ENCODE data around the gene TMEM212. TPM values are rescaled to one million over a fixed set of nuclear protein-coding genes. Genes with fewer than 3 reads are reported as not detected.

The TMEM212 gene
- polyA plus RNA-seq, 1 donor (not counting 4 experiments of a cell fraction or from before 2014, with no cell fraction given) = not detected

- H3K79me2 ChIP-seq (ENCODE audit: control insufficient read depth, insufficient read depth, low read length) = no peaks in the 10 kb centered on the region
- no peak overlapping the region for H3K9ac ChIP-seq (ENCODE audit: control insufficient read depth, extremely low read depth, insufficient read depth, low read length)
- dilution Hi-C loops (cut with MboI; ENCODE audit: extremely low pct_ligation_motif_present, low sequenced_read_pairs) = no loop called here
- no peak overlapping the region for H3K4me2 ChIP-seq (ENCODE audit: control insufficient read depth, extremely low read depth, insufficient read depth, low read depth, low read length)
- H3K4me1 ChIP-seq (ENCODE audit: control insufficient read depth, extremely low read depth, insufficient read depth, low read length) = no peaks in the 10 kb centered on the region
- no peaks in the 10 kb centered on the region for H3K9me1 ChIP-seq (ENCODE audit: control insufficient read depth, extremely low read depth, insufficient read depth, low read length)
- no peak overlapping the region for H3K4me3 ChIP-seq (ENCODE audit: control insufficient read depth in 2 of 3, extremely low read depth in 1 of 3, insufficient read depth in 2 of 3, low read depth in 1 of 3, low read length in 3 of 3)
- TF ChIP-seq EZH2 (IDR thresholded peaks at IDR 0.05; ENCODE audit: low read length) = no peak
- TF ChIP-seq CTCF (optimal IDR thresholded peaks at IDR 0.05 in 1 of 3, IDR thresholded peaks at IDR 0.05 in 1 of 3, conservative IDR thresholded peaks at IDR 0.05 in 1 of 3; ENCODE audit: extremely low read depth in 1 of 3, insufficient read depth in 2 of 3, low read length in 3 of 3) = no peak
- H3K36me3 ChIP-seq (ENCODE audit: control insufficient read depth in 2 of 2, extremely low read depth in 1 of 2, insufficient read depth in 2 of 2, low read length in 2 of 2) = no peaks in the 10 kb centered on the region
- DNase-seq (ENCODE audit: low read depth, low spot score) (no peak), FAIRE-seq (no peak)
- H4K20me1 ChIP-seq (ENCODE audit: control insufficient read depth, extremely low read depth, insufficient read depth, low read length) = no peaks in the 10 kb centered on the region
- no peak overlapping the region for H3K27ac ChIP-seq (ENCODE audit: control insufficient read depth, insufficient read depth, low read length)
- no peak overlapping the region for H2AFZ ChIP-seq (ENCODE audit: control insufficient read depth, low read length)
- H3K27me3 ChIP-seq (ENCODE audit: control insufficient read depth, extremely low read depth, insufficient read depth, low read length) = peaks cover 2% of the 10 kb centered on the region
- no peaks in the 10 kb centered on the region for H3K9me3 ChIP-seq (ENCODE audit: control insufficient read depth, low read depth, low read length)
Measured at GRCh38 chr3:171837698-171838097, 5.5 kb upstream of the TMEM212 start.

GRCh38 chr3:171838218-171838720 lies 4.9 kb upstream of the TMEM212 start:
- no peak overlapping the region for H3K9ac ChIP-seq (ENCODE audit: control insufficient read depth, extremely low read depth, insufficient read depth, low read length)
- H3K4me1 ChIP-seq (ENCODE audit: control insufficient read depth, extremely low read depth, insufficient read depth, low read length) = no peaks in the 10 kb centered on the region
- dilution Hi-C loops (cut with MboI; ENCODE audit: extremely low pct_ligation_motif_present, low sequenced_read_pairs) = no loop called here
- FAIRE-seq (no peak), DNase-seq (ENCODE audit: low read depth, low spot score) (no peak)
- no peak overlapping the region for H3K27ac ChIP-seq (ENCODE audit: control insufficient read depth, insufficient read depth, low read length)
- H2AFZ ChIP-seq (ENCODE audit: control insufficient read depth, low read length) = no peak overlapping the region
- H4K20me1 ChIP-seq (ENCODE audit: control insufficient read depth, extremely low read depth, insufficient read depth, low read length) = no peaks in the 10 kb centered on the region
- H3K27me3 ChIP-seq (ENCODE audit: control insufficient read depth, extremely low read depth, insufficient read depth, low read length) = peaks cover 2% of the 10 kb centered on the region
- H3K9me1 ChIP-seq (ENCODE audit: control insufficient read depth, extremely low read depth, insufficient read depth, low read length) = no peaks in the 10 kb centered on the region
- TF ChIP-seq CTCF (optimal IDR thresholded peaks at IDR 0.05 in 1 of 3, IDR thresholded peaks at IDR 0.05 in 1 of 3, conservative IDR thresholded peaks at IDR 0.05 in 1 of 3; ENCODE audit: extremely low read depth in 1 of 3, insufficient read depth in 2 of 3, low read length in 3 of 3) = no peak
- TF ChIP-seq EZH2 (IDR thresholded peaks at IDR 0.05; ENCODE audit: low read length) = no peak
- H3K4me2 ChIP-seq (ENCODE audit: control insufficient read depth, extremely low read depth, insufficient read depth, low read depth, low read length) = no peak overlapping the region
- H3K9me3 ChIP-seq (ENCODE audit: control insufficient read depth, low read depth, low read length) = no peaks in the 10 kb centered on the region
- no peaks in the 10 kb centered on the region for H3K79me2 ChIP-seq (ENCODE audit: control insufficient read depth, insufficient read depth, low read length)
- H3K4me3 ChIP-seq (ENCODE audit: control insufficient read depth in 2 of 3, extremely low read depth in 1 of 3, insufficient read depth in 2 of 3, low read depth in 1 of 3, low read length in 3 of 3) = no peak overlapping the region
- no peaks in the 10 kb centered on the region for H3K36me3 ChIP-seq (ENCODE audit: control insufficient read depth in 2 of 2, extremely low read depth in 1 of 2, insufficient read depth in 2 of 2, low read length in 2 of 2)
